DMS53 (cell line): ENCODE measurements around the gene STYXL1.
"Not testable (repeated sequence)": the region's sequence is repeated elsewhere in the genome, so short reads cannot be mapped to it uniquely, and the experiment has no call there.

Source experiments
- DNase-seq: peaks from one replicate; lab custom pipeline; 2025; lab: John Stamatoyannopoulos, UW

STYXL1 gene

GRCh38 chr7:76029682-76030081 lies 18.1 kb downstream of the STYXL1 start:
- DNase-seq, result peak; percentile 80

GRCh38 chr7:76023002-76023401 lies 24.8 kb downstream of the STYXL1 start:
- no peak for DNase-seq

DNA sequence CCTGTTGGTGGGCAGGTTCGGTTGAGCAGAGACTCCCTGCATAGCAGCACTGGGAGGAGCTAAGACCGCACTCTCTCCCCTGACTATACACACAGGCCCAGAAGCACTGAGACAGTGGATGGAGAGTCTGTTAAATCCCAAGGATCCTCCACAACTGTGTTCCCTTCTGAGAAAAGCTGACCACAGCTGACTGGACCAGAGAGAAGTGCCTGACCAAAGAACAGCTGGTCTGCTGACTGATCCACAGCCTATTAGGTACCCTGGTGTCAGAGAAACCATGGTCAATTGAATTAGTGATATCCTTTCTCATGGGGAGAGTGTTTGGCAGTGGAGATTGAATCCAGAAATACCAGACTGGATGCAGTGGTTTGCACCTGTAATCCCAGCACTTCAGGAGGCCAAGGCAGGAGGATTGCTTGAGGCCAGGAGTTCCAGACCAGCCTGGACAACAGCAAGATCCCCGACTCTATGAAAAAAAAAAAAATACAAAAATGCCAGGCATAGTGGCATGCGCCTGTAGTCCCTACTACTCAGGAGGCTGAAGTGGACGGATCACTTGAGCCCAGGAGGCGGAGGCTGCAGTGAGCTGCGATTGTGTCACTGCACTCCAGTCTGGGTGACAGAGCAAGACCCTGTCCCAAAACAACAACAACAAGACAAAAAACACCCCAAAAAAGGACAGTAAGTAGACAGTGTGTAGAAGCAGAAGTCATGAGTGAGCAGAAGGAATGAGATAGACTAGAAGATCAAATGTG lies 25.6 kb downstream of the STYXL1 start:
- DNase-seq, result no peak

GRCh38 chr7:76020031-76020714 lies 27.6 kb downstream of the STYXL1 start:
- DNase-seq, result peak; percentile 86

DNA sequence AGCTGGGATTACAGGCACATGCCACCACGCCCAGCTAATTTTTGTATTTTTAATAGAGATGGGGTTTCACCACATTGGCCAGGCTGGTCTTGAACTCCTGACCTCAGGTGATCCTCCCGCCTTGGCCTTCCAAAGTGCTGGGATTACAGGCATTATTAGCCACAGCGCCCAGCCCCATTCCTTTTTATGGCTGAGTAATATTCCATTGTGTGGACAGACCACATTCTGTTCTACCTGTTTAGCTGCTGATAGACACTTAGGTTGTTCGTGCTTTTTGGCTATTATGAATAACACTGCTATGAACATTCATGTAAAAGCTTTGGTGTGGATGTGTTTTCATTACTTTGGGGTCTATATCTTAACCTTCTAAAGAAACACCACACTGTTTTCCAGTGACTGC lies 29.3 kb downstream of the STYXL1 start:
- not testable (repeated sequence) for DNase-seq

GRCh38 chr7:76016191-76016947 lies 31.4 kb downstream of the STYXL1 start:
- DNase-seq, result no peak

GRCh38 chr7:76011442-76011861 lies 36.3 kb downstream of the STYXL1 start:
- DNase-seq, result no peak

GRCh38 chr7:76009672-76010600 lies 37.9 kb downstream of the STYXL1 start:
- no peak for DNase-seq

DNA sequence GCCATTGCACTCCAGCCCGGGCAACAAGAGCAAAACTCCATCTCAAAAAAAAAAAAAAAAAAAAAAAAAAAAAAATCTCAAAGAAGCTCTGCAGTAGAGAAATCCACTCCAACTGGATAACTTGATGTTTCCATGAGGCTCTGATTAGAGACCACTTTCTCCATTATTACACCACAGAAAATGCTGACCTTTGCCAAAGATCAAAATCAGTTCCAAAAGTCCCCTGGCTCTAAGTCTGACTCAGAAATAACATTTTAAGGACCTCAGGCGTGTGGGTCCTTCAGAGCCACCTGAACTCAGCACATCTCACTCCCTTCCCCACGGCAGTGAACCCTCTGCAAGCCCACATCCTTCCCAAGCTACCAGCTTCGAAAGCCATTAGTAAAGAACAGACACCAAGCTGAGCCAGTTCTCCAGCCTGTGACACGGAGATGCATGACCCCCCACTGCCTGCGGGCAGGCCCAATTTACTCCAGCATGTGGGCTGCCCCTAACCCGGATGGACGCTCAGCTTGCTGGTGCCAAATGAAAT lies 39.6 kb downstream of the STYXL1 start:
- no peak for DNase-seq

DNA sequence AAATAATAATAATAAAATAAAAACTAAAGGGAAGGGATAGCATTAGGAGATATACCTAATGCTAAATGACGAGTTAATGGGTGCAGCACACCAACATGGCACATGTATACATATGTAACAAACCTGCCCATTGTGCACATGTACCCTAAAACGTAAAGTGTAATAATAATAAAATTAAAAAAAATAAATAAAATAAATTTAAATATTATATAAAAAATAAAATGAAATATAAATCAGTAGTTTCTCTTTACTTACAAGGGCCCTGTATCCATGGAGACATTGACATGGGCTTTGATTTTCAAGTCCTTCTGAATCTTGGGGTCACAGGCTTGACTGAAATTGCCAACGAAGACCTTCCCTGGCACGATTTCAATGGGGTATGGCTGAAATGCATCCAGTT lies 42.8 kb downstream of the STYXL1 start:
- DNase-seq, result not testable (repeated sequence)

DNA sequence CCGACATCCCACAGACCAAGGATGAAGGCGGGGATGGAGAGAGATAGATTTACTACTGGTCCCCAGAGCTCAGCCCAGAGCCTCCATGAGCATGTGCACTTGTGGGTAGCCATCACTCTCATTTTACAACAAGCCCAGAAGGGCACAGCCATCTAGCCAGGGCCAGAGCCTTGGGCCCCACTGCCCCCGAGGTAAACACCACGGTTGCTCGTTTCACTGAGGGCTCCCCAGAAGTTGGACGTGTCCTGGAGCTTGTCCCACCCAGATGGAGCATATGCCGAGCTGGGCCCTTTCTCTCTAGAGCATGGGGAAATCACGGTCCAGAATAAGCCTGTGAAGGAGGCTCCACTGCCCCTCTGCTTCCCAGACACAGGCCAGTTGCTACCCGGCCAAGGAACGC lies 44.4 kb downstream of the STYXL1 start:
- no peak for DNase-seq

- DNase-seq, result no peak
These were observed 45.0 kb downstream of the STYXL1 start for GRCh38 chr7:76002822-76003221.

DNA sequence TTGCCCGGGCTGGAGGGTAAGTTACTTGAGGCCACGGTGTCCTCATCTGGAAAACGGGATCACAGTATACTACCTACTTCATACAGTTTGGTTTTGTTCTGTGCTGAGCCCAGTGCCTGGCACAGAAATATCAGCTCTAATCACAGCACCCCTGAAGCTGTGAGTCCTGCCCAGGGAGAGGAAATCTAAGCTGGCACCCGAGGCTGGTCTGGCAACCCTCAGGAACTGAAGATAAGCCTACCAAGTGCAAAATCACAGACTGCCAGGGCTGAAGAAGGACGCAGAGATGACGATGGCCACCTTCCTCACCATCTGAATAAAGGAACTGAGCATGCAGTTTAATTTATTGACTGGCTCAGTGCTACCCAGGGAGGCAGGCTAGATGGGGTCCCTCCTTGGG lies 45.7 kb downstream of the STYXL1 start:
- DNase-seq, result no peak

DNA sequence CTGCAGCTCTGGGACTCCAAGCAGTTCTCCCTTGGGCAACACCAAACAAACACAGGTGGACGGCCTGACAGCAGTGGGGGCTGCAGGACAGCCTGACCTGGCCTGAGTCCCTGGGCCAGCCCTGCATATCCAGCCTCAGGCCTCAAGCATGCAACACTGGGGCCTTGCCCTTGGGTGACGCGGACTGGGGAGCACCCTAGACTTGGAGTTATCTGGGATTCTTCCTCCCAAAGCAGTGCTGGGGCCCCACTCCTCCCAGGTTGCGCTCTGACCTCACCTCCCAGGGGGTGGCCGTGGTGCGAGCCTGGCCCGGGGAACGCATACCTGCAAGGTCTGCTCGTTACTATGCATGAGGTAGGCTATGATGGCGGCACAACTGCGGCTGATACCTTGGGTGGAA lies 47.2 kb downstream of the STYXL1 start:
- DNase-seq, result no peak

GRCh38 chr7:75998038-75998437 lies 49.8 kb downstream of the STYXL1 start:
- DNase-seq, result no peak

GRCh38 chr7:75996476-75996875 lies 51.3 kb downstream of the STYXL1 start:
- no peak for DNase-seq

DNA sequence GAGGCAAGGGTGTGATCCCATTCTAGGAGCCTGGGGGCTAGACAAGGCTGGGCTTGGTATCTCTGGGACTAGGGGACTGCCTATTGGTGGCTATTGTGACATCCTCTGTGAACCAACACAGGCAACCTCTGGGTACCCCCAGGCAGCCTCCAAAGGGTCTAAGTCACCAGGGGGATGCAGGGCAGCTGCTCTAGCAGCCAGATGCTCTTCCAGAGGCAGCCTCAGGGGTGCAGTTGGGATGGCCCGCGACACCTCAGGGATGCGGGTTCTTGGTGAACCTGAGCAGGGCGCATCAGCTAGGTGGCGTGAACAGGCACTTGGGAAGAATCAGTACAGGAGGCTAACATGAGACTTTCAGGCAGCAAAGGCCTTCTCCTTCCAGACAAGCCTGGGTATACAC lies 51.8 kb downstream of the STYXL1 start:
- no peak for DNase-seq

DNA sequence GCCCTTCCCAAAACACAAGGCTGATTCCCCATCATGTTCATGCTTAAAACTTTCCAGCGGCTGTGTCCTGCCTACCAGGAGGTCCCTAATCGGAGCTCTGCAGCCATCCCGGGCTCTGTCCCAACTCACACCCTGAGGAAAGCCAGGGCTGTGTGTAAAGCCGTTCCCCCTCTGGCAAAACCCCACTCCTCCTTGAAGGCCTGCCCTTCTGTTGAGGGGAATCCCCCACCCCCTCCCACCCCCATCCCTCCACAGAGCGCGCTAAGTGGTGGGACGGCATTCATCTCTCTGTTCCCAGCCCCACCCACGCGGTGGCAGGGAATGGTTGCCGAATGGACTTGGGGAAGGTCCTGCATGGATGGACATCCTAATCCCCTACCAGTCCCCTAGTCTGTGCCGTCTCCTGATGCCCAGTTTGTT lies 52.7 kb downstream of the STYXL1 start:
- no peak for DNase-seq

DNA sequence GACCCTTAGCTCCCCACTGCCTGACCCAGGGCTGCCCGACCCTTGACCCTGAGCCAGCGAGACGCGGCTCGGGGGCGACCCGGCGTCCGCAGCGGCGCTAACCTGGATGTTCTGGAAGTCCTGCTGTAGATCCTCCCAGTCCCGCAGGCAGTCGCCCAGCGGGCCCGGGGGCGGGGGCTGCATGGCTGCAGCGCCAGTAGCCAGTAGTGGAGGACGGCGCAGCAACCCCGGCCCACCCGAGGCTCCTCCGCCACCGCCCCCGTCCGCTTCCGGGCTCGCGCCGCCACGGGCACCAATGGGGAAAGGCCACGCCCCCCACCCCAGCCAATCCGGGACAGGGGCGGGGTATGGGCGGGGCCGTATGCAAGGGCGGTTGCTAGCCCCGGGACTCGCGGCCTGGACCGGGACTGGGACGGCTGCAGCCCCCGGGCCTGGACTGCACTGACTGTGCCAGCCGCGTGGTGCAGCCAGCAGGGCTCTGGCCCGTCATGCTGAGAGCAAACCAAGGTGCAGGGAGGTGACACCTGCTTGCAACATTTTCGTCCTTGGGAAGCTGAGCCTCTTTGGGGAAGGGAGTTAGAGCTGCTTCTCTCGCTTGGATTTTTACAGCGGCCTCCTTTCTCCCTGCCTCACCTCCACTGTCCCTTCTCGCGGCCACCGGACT lies 53.3 kb downstream of the STYXL1 start, which contains the start of gene TMEM120A:
TSS of gene TMEM120A (minus strand) at position 208 of the 664 bp plus-strand sequence. CDS start at position 183, 25 bp downstream.
- peak; percentile 98 for DNase-seq

DNA sequence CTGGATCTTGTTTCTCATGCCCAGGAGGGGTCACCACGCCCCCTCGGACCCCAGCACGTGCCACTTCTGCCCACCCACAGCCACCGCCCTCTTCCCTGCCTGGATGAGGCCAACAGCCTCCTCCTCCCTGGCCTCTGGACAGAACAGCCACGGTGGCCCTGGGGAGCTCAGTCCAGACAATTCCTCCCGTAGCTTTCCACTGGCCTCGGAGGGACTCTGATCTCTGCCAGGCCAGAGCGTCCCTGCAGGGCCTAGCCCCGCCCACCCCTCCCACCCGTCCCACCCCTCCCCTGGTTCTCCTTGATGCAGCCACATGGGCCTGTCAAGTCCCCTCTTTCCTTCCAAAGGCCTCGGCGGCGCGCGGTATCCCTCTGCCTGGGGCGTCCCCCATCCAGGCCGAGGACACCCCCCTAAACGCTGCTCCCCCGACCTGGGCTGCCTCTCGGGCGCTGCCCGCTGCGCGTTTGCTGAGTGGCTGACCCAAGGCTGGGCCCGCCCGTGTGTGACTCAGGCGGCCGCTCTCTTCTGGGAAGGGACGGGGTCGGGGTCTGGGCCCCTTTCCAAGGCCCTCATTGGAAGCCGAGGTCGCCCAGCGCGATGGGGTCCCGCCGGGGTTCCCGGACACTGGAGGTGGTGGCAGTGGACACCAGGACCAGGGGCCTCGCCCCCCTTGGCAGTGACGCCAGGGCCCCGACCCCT lies 54.0 kb downstream of the STYXL1 start:
- peak; percentile 85 for DNase-seq
